CD4-positive, alpha-beta T cell (primary cell): ENCODE measurements around the gene IBA57. TPM values are rescaled to one million over a fixed set of nuclear protein-coding genes. Genes with fewer than 3 reads are reported as not detected.
"Not testable (repeated sequence)": the region's sequence is repeated elsewhere in the genome, so short reads cannot be mapped to it uniquely, and the experiment has no call there.

Experiments
- ATAC-seq: fragments of 200-7000 bp; cut with Tn5 transposase; one replicate; pipeline ENCODE4 v1.10.0; 2022; ENCODE audit warnings: mild to moderate bottlenecking; ENCODE audit not compliant: poor library complexity
- CTCF ChIA-PET: fragments of 350-600 bp; sonication (Branson Sonifier 250); formaldehyde crosslinking; loops from one replicate; lab custom pipeline; 2021; ENCODE audit warnings: antibody characterized with exemption, inconsistent platforms; lab: Charles Lee
- POLR2A ChIA-PET: fragments of 350-600 bp; sonication (Branson Sonifier 250); formaldehyde crosslinking; loops from one replicate; lab custom pipeline; 2021; ENCODE audit warnings: antibody characterized with exemption, inconsistent platforms; lab: Charles Lee
- DNase-seq, 14 experiments: peaks; one replicate each; pipeline ENCODE4 v3.0.0-alpha.2; 2013 to 2020; ENCODE audit warnings: mixed read lengths in 2 of 14
- H3K27ac ChIP-seq, 2 donors: one replicate each; pipeline versions ENCODE4 v1.5.1 to v1.7.0; 2013; ENCODE audit warnings: low read length in 2 of 2, low read depth in 1 of 2, mild to moderate bottlenecking in 1 of 2
- H3K27me3 ChIP-seq, 2 experiments: 1 replicate in 1 of 2; 2 replicates in 1 of 2; pipeline versions ENCODE4 v1.6.1 to v1.7.0; 2013; ENCODE audit warnings: low read length in 2 of 2, control low read depth in 1 of 2, mild to moderate bottlenecking in 1 of 2, moderate library complexity in 1 of 2; ENCODE audit not compliant: insufficient read depth in 2 of 2, control insufficient read depth in 1 of 2
- H3K36me3 ChIP-seq: one replicate; pipeline ENCODE4 v1.6.1; 2013; ENCODE audit warnings: low read length, control low read depth; ENCODE audit not compliant: insufficient read depth
- H3K4me1 ChIP-seq: one replicate; pipeline ENCODE4 v1.6.1; 2013; ENCODE audit warnings: low read length, control low read depth; ENCODE audit not compliant: insufficient read depth
- H3K4me3 ChIP-seq: one replicate; pipeline ENCODE4 v1.5.1; 2013; ENCODE audit warnings: mild to moderate bottlenecking, low read length, moderate library complexity
- H3K9me3 ChIP-seq, 2 experiments: 1 replicate in 1 of 2; 2 replicates in 1 of 2; pipeline versions ENCODE4 v1.6.1 to v1.7.0; 2013; ENCODE audit warnings: low read length in 2 of 2, mild to moderate bottlenecking in 2 of 2, control low read depth in 1 of 2, moderate library complexity in 1 of 2; ENCODE audit not compliant: control insufficient read depth in 1 of 2, insufficient read depth in 1 of 2
- H3K27ac Mint-ChIP-seq: one replicate; pipeline ENCODE4 v1.8.0; 2020; ENCODE audit warnings: mixed read lengths
- H3K27me3 Mint-ChIP-seq: one replicate; pipeline ENCODE4 v1.8.0; 2021; ENCODE audit warnings: mixed read lengths
- H3K36me3 Mint-ChIP-seq: one replicate; pipeline ENCODE4 v1.8.0; 2021; ENCODE audit warnings: low read depth, mixed read lengths
- H3K4me1 Mint-ChIP-seq: one replicate; pipeline ENCODE4 v1.8.0; 2021; ENCODE audit warnings: low read depth, mixed read lengths
- H3K4me3 Mint-ChIP-seq: one replicate; pipeline ENCODE4 v1.8.0; 2020; ENCODE audit warnings: mild to moderate bottlenecking, mixed read lengths
- H3K9me3 Mint-ChIP-seq: one replicate; pipeline ENCODE4 v1.8.0; 2020; ENCODE audit warnings: mixed read lengths
- CTCF ChIP-seq: fragments of 200-600 bp; IDR thresholded peaks from one replicate; pipeline ENCODE4 v1.8.0; 2022; ENCODE audit warnings: antibody characterized with exemption, mild to moderate bottlenecking
- intact Hi-C, 2 experiments: fragments of 100-400 bp; cut with DNase I in 1 of 2; cut with micrococcal nuclease in 1 of 2; formaldehyde crosslinking; loops; one replicate each; pipeline versions ENCODE4 v1.15.1 to v1.9.0; 2023 to 2025; cut with DNase I, micrococcal nuclease
- total RNA-seq, 174 experiments: library from RNA in 2 of 174; stranded (reverse) in 2 of 174; gene quantifications; one replicate each; pipeline ENCODE4 v1.2.3 and lab custom pipeline; 2021 to 2026

The IBA57 gene
- total RNA-seq, 2 experiments from 2014 or later, result 19.7 to 19.9 TPM

- Mint-ChIP-seq H3K27ac (no peak overlapping the region), H3K4me1 (peaks cover 13% of the 10 kb centered on the region), H3K27me3 (no peaks in the 10 kb centered on the region), H3K4me3 (no peak overlapping the region), H3K9me3 (no peaks in the 10 kb centered on the region), H3K36me3 (peaks cover 68% of the 10 kb centered on the region)
- H3K4me1 ChIP-seq, result peaks cover 4% of the 10 kb centered on the region
- H3K9me3 ChIP-seq, result peaks cover under 1 to 4% of the 10 kb centered on the region in 2 experiments
- no peaks in the 10 kb centered on the region for H3K27me3 ChIP-seq
- no peak overlapping the region for H3K27ac ChIP-seq
- no peak for TF ChIP-seq CTCF
- H3K36me3 ChIP-seq, result peaks cover 14% of the 10 kb centered on the region
- H3K4me3 ChIP-seq, result no peak overlapping the region
- intact Hi-C loops, result loop anchor here in 1 of 2 experiments (5.0 kb wide), 1 partner anchor 193 kb away; no protein-coding TSS in a partner anchor
- POLR2A ChIA-PET, result no interaction called here
- ATAC-seq, result no peak
- CTCF ChIA-PET, result no interaction called here
- no peak for DNase-seq
These were observed 53.8 kb downstream of the IBA57 start for GRCh38 chr1:228219245-228219961.

- Histone ChIP-seq H3K4me1 (no peaks in the 10 kb centered on the region), H3K9me3 (peaks cover 9 to 11% of the 10 kb centered on the region in 2 experiments), H3K36me3 (peaks cover 20% of the 10 kb centered on the region), H3K4me3 (no peak overlapping the region), H3K27ac (no peak overlapping the region), H3K27me3 (no peaks in the 10 kb centered on the region)
- no peak for TF ChIP-seq CTCF
- no peak for DNase-seq
- Mint-ChIP-seq H3K27me3 (no peaks in the 10 kb centered on the region), H3K36me3 (peaks cover 75% of the 10 kb centered on the region), H3K9me3 (no peaks in the 10 kb centered on the region), H3K4me3 (no peak overlapping the region), H3K4me1 (peaks cover 13% of the 10 kb centered on the region), H3K27ac (no peak overlapping the region)
- ChIA-PET POLR2A (no interaction called here), CTCF (no interaction called here)
- intact Hi-C loops, result loop anchor here in 1 of 2 experiments (2.0 to 5.0 kb wide), 2 partner anchors 19 to 192 kb away; no protein-coding TSS in a partner anchor
- no peak for ATAC-seq
These were observed 54.6 kb downstream of the IBA57 start for GRCh38 chr1:228219962-228220780.

- intact Hi-C loops, result loop anchor here in 1 of 2 experiments (2.0 kb wide), 1 partner anchor 20 kb away; no protein-coding TSS in a partner anchor
- H3K27ac Mint-ChIP-seq, H3K9me3 Mint-ChIP-seq, H3K27me3 ChIP-seq, H3K4me1 Mint-ChIP-seq, DNase-seq, ATAC-seq, H3K4me3 ChIP-seq, CTCF ChIA-PET, POLR2A ChIA-PET, H3K4me1 ChIP-seq, H3K27me3 Mint-ChIP-seq, H3K27ac ChIP-seq, H3K4me3 Mint-ChIP-seq: not testable (repeated sequence)
- peaks cover 81% of the 10 kb centered on the region for H3K36me3 Mint-ChIP-seq
- Histone ChIP-seq H3K36me3 (peaks cover 25% of the 10 kb centered on the region), H3K9me3 (peaks cover 9 to 14% of the 10 kb centered on the region in 2 experiments)
These were observed 55.5 kb downstream of the IBA57 start for GRCh38 chr1:228221097-228221496.
